Activated CD8-positive, alpha-beta memory T cell treated with anti-CD3 and anti-CD28 coated beads, Interleukin-2, amount 50 U/mL, for 1 hour (primary cell): ENCODE measurements around the gene LRRC7.
"Not testable (repeated sequence)": the region's sequence is repeated elsewhere in the genome, so short reads cannot be mapped to it uniquely, and the experiment has no call there.

Source experiments
- DNase-seq: peaks from one replicate; pipeline ENCODE4 v3.0.0-alpha.2; 2020; ENCODE audit errors: extremely low read depth

LRRC7 gene

DNA sequence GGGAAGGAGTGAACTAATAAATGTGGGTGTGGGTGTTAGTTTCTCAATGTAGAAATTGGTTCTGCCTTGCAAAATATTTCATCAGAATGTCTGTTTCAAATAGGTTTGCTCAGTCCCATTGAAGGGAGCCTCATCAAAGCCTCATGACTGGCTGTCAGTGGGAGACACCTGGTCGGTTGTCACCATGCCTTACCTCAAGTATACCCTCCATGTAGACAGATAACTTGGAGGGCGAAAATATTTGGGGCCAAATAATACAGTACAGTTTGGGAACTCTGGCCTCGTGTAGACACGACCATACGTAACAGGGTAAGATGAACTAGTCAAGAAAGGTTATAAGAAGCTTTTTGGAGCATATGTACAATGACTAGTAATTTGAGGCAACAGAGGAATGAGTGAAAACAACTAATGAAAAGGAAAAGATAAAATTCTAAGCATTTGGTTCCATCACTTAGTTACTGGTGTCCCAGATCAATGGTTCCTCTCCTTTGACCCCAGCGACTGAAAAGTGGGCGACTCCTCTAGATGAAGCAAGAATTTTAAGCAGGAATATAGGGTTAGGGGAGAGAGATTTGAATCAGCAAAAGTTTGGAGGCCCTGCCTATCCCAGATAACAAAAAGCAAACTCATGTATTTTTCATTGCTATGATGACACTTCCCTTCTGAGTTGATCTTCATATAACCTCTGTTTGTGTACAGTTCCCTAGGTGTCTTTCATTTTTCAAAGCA lies 473.8 kb downstream of the LRRC7 start:
- DNase-seq: no peak

GRCh38 chr1:70042090-70042731 lies 474.5 kb downstream of the LRRC7 start:
- DNase-seq: no peak

GRCh38 chr1:70043804-70044203 lies 476.1 kb downstream of the LRRC7 start:
- DNase-seq: no peak

GRCh38 chr1:70044832-70045231 lies 477.1 kb downstream of the LRRC7 start:
- DNase-seq: no peak

DNA sequence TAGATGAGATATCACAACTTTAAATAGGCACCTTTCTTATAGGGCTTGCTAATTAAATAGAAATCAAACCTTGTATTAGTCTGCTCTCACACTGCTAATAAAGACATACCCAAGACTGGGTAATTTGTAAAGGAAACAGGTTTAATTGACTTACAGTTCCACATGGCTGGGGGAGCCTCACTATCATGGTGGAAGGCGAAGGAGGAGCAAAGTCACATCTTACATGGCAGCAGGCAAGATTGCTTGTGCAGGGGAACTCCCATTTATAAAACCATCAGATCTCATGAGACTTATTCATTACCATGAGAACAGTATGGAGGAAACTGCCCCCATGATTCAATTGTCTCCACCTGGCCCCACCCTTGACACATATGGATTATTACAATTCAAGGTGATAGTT lies 477.9 kb downstream of the LRRC7 start:
- not testable (repeated sequence) for DNase-seq

GRCh38 chr1:70048336-70049094 lies 480.8 kb downstream of the LRRC7 start:
- no peak for DNase-seq

DNA sequence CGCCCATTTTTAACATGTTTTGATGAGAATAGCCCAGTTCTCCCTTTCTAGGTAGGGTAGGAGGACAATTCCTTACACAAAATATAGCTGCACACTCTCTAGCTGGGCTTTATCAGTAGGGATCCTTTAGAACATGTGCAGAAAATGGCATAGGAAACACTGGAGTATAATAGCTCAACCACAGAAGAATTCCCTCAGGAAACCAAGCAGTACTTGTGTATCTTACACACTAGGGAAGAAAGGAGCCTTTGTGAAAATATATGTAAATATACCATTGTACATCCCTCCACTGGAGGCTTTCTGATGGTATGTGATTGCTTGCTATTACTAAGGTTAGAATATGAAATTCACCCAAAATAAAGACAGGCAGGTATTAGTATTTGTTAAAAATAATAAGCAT lies 484.2 kb downstream of the LRRC7 start:
- no peak for DNase-seq

- no peak for DNase-seq
These were observed 489.8 kb downstream of the LRRC7 start for GRCh38 chr1:70057500-70057899.

- DNase-seq: no peak
These were observed 493.5 kb downstream of the LRRC7 start for GRCh38 chr1:70061231-70061630.

- no peak for DNase-seq
These were observed 496.1 kb downstream of the LRRC7 start for GRCh38 chr1:70063861-70064260.

DNA sequence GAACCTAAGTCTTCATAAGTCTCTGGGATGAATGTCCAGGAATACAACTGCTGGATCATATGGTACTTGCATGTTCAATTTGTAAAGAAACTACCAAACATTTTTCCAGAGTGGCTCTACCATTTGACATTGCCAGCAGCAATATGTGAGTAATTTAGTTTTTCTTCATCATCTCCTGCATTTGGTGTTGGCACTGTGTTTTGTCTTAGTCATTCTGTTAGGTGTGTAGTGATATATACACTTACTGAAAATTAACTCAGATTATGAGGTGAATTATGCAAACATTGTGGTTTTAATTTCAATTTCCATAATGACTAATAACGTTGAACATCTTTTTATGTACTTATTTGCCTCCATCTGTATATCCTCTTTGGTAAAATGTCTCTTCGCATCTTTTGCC lies 499.0 kb downstream of the LRRC7 start:
- DNase-seq: no peak

- no peak for DNase-seq
These were observed 503.9 kb downstream of the LRRC7 start for GRCh38 chr1:70071601-70072000.

DNA sequence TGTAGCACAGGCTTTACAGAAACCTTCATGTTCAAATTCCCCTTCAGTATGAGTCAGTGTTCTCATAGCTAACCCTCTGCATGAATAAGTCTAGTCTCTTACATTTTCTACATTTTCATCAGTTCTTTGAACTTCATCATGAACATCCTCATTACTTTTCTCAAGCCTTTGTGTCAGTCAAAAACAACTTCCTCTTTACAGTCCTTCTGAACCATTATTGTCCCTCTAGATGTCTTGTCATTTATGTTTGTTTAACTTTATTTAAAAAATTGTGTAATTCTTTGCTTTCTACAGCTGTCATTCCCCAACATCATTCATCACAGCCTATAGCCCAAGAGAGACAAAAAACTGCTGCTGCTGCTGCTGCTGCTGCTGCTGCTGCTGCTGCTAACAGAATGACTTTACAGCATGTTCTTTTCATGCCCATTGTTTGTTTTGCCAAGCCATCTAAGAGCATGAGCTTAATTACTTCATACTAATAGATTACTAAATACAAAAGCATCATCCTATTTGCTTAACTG lies 504.6 kb downstream of the LRRC7 start:
- no peak for DNase-seq

DNA sequence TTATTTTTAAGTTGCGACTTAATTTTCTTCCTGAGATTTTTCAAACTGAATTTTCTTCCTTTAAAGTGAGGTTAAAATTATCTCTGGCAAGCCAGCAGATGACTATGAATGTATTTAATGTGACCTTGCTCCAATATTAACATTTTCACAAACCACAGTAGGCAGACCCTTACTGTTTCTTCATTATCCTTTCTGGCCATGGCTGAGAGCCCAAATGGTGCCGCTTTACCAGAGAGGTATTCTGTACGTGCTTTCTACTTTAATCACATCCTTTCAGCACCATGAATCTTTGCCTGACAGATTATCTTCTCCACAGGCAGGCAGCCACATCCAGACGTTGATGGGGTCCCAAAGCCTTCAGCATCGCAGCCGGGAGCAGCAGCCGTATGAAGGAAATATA lies 508.0 kb downstream of the LRRC7 start:
- no peak for DNase-seq

- DNase-seq: no peak
These were observed 509.3 kb downstream of the LRRC7 start for GRCh38 chr1:70077066-70077465.

GRCh38 chr1:70079546-70079945 lies 511.8 kb downstream of the LRRC7 start:
- no peak for DNase-seq

- DNase-seq: no peak
These were observed 515.8 kb downstream of the LRRC7 start for GRCh38 chr1:70083519-70083918.

GRCh38 chr1:70084314-70084915 lies 516.7 kb downstream of the LRRC7 start:
- no peak for DNase-seq

DNA sequence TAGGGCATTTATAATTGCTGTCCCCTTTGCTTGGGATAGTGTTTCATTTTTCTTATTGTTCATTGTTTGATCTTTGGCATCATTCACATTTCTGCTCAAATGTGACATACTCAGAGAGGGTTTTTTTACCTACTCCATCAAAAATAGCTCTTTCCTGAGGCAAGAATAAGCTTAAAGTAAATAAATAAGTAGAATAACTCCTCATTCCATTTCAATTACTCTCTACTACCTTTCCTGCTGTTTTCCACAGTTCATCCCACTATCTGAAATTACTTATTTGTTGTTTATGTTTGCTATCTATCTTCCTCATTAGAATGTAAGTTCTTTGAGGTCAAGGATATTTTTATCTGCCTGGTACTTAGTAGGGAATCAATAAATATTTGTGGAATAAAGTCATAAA lies 517.8 kb downstream of the LRRC7 start:
- no peak for DNase-seq

GRCh38 chr1:70086897-70087296 lies 519.2 kb downstream of the LRRC7 start:
- no peak for DNase-seq

- no peak for DNase-seq
These were observed 522.4 kb downstream of the LRRC7 start for GRCh38 chr1:70090141-70090540.

- no peak for DNase-seq
These were observed 523.2 kb downstream of the LRRC7 start for GRCh38 chr1:70090875-70091274.
